Liver (tissue), 3 donors: ENCODE measurements around the gene MEF2A.

ENCODE experiments used
- EGR1 ChIP-seq, 2 donors: IDR thresholded peaks; 2 replicates each; pipeline ENCODE4 v1.6.1; 2016 to 2018; ENCODE audit warnings: antibody characterized with exemption in 2 of 2, low read depth in 2 of 2
- GABPA ChIP-seq, 2 donors: IDR thresholded peaks in 1 of 2; conservative IDR thresholded peaks in 1 of 2; 2 replicates each; pipeline ENCODE4 v1.6.1; 2016; ENCODE audit warnings: antibody characterized with exemption in 2 of 2, mild to moderate bottlenecking in 1 of 2, moderate library complexity in 1 of 2
- RAD21 ChIP-seq, 2 donors: IDR thresholded peaks; 2 replicates each; pipeline ENCODE4 v1.6.1; 2016; ENCODE audit warnings: antibody characterized with exemption in 2 of 2, mild to moderate bottlenecking in 2 of 2
- SP1 ChIP-seq: IDR thresholded peaks from 2 replicates; pipeline ENCODE4 v1.6.1; 2018; ENCODE audit warnings: antibody characterized with exemption, mild to moderate bottlenecking
- TAF1 ChIP-seq: conservative IDR thresholded peaks from 2 replicates; pipeline ENCODE4 v1.6.1; 2016; ENCODE audit warnings: antibody characterized with exemption, mild to moderate bottlenecking
- TF ChIP-seq, protein P1 (sequence below): fragments of 150-350 bp; IDR thresholded peaks from 2 replicates; pipeline ENCODE4 v1.5.1; 2017; ENCODE audit warnings: improper control_type of control experiment, low read depth, low read length; ENCODE audit not compliant: missing input control
- TF ChIP-seq, protein P2 (sequence below): IDR thresholded peaks from 2 replicates; pipeline ENCODE4 v1.6.1; 2016; ENCODE audit warnings: antibody characterized with exemption, mild to moderate bottlenecking
- TF ChIP-seq, protein P3 (sequence below): IDR thresholded peaks from 2 replicates; pipeline ENCODE4 v1.6.1; 2016; ENCODE audit warnings: antibody characterized with exemption
- TF ChIP-seq, protein P4 (sequence below): IDR thresholded peaks from 2 replicates; pipeline ENCODE4 v1.6.1; 2016; ENCODE audit warnings: antibody characterized with exemption
- TF ChIP-seq, protein P5 (sequence below): IDR thresholded peaks from 2 replicates; pipeline ENCODE4 v1.6.1; 2016; ENCODE audit warnings: antibody characterized with exemption
- donor health status: healthy.
- donor health status: healthy.

DNA sequence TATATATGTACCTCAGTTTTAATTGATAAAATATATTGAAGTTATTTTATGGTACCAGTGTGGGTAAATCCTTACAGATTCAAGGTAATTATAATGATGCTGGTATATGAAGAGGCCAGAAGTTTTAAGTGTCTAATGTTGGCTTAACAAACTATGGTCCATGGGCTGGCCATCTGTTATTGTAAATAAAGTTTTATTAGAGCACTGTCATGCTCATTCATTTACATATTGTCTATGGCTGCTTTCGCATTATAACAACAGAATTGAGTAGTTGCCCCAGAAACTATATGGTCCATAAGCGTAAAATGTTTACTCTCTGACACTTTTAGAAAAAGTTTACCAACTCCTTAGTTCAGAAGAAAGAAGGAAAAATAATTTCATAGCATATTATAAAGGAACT is 67.9 kb downstream of the MEF2A start:
- no peak for TF ChIP-seq TAF1
- no peak for TF ChIP-seq SP1
- no peak for TF ChIP-seq EGR1 (IDR thresholded peaks at IDR 0.05; ENCODE audit: low read depth in 2 of 2)
- TF ChIP-seq, protein P1, sequence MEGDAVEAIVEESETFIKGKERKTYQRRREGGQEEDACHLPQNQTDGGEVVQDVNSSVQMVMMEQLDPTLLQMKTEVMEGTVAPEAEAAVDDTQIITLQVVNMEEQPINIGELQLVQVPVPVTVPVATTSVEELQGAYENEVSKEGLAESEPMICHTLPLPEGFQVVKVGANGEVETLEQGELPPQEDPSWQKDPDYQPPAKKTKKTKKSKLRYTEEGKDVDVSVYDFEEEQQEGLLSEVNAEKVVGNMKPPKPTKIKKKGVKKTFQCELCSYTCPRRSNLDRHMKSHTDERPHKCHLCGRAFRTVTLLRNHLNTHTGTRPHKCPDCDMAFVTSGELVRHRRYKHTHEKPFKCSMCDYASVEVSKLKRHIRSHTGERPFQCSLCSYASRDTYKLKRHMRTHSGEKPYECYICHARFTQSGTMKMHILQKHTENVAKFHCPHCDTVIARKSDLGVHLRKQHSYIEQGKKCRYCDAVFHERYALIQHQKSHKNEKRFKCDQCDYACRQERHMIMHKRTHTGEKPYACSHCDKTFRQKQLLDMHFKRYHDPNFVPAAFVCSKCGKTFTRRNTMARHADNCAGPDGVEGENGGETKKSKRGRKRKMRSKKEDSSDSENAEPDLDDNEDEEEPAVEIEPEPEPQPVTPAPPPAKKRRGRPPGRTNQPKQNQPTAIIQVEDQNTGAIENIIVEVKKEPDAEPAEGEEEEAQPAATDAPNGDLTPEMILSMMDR = no peak
- TF ChIP-seq, protein P2, sequence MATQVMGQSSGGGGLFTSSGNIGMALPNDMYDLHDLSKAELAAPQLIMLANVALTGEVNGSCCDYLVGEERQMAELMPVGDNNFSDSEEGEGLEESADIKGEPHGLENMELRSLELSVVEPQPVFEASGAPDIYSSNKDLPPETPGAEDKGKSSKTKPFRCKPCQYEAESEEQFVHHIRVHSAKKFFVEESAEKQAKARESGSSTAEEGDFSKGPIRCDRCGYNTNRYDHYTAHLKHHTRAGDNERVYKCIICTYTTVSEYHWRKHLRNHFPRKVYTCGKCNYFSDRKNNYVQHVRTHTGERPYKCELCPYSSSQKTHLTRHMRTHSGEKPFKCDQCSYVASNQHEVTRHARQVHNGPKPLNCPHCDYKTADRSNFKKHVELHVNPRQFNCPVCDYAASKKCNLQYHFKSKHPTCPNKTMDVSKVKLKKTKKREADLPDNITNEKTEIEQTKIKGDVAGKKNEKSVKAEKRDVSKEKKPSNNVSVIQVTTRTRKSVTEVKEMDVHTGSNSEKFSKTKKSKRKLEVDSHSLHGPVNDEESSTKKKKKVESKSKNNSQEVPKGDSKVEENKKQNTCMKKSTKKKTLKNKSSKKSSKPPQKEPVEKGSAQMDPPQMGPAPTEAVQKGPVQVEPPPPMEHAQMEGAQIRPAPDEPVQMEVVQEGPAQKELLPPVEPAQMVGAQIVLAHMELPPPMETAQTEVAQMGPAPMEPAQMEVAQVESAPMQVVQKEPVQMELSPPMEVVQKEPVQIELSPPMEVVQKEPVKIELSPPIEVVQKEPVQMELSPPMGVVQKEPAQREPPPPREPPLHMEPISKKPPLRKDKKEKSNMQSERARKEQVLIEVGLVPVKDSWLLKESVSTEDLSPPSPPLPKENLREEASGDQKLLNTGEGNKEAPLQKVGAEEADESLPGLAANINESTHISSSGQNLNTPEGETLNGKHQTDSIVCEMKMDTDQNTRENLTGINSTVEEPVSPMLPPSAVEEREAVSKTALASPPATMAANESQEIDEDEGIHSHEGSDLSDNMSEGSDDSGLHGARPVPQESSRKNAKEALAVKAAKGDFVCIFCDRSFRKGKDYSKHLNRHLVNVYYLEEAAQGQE = no peak
- TF ChIP-seq RAD21 (IDR thresholded peaks at IDR 0.05) = no peak
- TF ChIP-seq GABPA (IDR thresholded peaks at IDR 0.05 in 1 of 2, conservative IDR thresholded peaks at IDR 0.05 in 1 of 2) = no peak
- TF ChIP-seq, protein P3, sequence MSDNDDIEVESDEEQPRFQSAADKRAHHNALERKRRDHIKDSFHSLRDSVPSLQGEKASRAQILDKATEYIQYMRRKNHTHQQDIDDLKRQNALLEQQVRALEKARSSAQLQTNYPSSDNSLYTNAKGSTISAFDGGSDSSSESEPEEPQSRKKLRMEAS = no peak
- TF ChIP-seq, protein P4, sequence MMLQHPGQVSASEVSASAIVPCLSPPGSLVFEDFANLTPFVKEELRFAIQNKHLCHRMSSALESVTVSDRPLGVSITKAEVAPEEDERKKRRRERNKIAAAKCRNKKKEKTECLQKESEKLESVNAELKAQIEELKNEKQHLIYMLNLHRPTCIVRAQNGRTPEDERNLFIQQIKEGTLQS = no peak
- TF ChIP-seq, protein P5, sequence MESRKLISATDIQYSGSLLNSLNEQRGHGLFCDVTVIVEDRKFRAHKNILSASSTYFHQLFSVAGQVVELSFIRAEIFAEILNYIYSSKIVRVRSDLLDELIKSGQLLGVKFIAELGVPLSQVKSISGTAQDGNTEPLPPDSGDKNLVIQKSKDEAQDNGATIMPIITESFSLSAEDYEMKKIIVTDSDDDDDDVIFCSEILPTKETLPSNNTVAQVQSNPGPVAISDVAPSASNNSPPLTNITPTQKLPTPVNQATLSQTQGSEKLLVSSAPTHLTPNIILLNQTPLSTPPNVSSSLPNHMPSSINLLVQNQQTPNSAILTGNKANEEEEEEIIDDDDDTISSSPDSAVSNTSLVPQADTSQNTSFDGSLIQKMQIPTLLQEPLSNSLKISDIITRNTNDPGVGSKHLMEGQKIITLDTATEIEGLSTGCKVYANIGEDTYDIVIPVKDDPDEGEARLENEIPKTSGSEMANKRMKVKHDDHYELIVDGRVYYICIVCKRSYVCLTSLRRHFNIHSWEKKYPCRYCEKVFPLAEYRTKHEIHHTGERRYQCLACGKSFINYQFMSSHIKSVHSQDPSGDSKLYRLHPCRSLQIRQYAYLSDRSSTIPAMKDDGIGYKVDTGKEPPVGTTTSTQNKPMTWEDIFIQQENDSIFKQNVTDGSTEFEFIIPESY = no peak
